WTC11 (cell line): Measurements from ENCODE around the gene CSKMT. TPM values are rescaled to one million over a fixed set of nuclear protein-coding genes. Genes with fewer than 3 reads are reported as not detected.
A peak's percentile ranks its signal among the peaks of the same experiment; 100 is the strongest.

Source experiments
- ATAC-seq: fragments of 200-7000 bp; cut with Tn5 transposase; 2 replicates; pipeline ENCODE4 v1.10.0; 2021; ENCODE audit warnings: mild to moderate bottlenecking, moderate library complexity
- CTCF ChIA-PET: fragments of 300-600 bp; sonication (Branson Sonifier 250); formaldehyde crosslinking; loops from one replicate; lab custom pipeline; 2021; ENCODE audit warnings: antibody characterized with exemption; lab: Charles Lee
- POLR2A ChIA-PET: fragments of 350-600 bp; sonication (Branson Sonifier 250); formaldehyde crosslinking; loops from one replicate; lab custom pipeline; 2021; ENCODE audit warnings: antibody characterized with exemption; lab: Charles Lee
- DNase-seq: peaks from one replicate; pipeline ENCODE4 v3.0.0; 2021; ENCODE audit warnings: low spot score
- H3K27ac Mint-ChIP-seq: 2 replicates; pipeline ENCODE4 v1.8.0; 2021; ENCODE audit warnings: mixed read lengths
- H3K27me3 Mint-ChIP-seq: 2 replicates; pipeline ENCODE4 v1.8.0; 2021; ENCODE audit warnings: low read depth, mild to moderate bottlenecking, moderate library complexity, mixed read lengths
- H3K36me3 Mint-ChIP-seq: 2 replicates; pipeline ENCODE4 v1.8.0; 2021; ENCODE audit warnings: mixed read lengths
- H3K4me1 Mint-ChIP-seq: 2 replicates; pipeline ENCODE4 v1.8.0; 2022; ENCODE audit warnings: mixed read lengths
- H3K4me3 Mint-ChIP-seq: 2 replicates; pipeline ENCODE4 v1.8.0; 2021; ENCODE audit warnings: mild to moderate bottlenecking, moderate library complexity, mixed read lengths
- H3K9me3 Mint-ChIP-seq: 2 replicates; pipeline ENCODE4 v1.8.0; 2021; ENCODE audit warnings: mixed read lengths
- AFF4 ChIP-seq: sonication (generic); formaldehyde crosslinking; IDR thresholded peaks from 2 replicates; pipeline ENCODE4 v1.8.1; 2023; ENCODE audit warnings: mild to moderate bottlenecking, missing genetic modification reagents, borderline replicate concordance
- ATF1 ChIP-seq: sonication (generic); formaldehyde crosslinking; IDR thresholded peaks from 2 replicates; pipeline ENCODE4 v1.8.1; 2023; ENCODE audit warnings: mild to moderate bottlenecking, moderate library complexity, missing genetic modification reagents
- ATF2 ChIP-seq: sonication (generic); formaldehyde crosslinking; IDR thresholded peaks from 2 replicates; pipeline ENCODE4 v1.8.1; 2022; ENCODE audit warnings: low read depth, missing genetic modification reagents, borderline replicate concordance
- CBFB ChIP-seq: sonication (generic); formaldehyde crosslinking; IDR thresholded peaks from 2 replicates; pipeline ENCODE4 v1.8.1; 2022; ENCODE audit warnings: mild to moderate bottlenecking, low read depth, missing genetic modification reagents
- CDX4 ChIP-seq: fragments of 250-450 bp; sonication (Bioruptor Pico); IDR thresholded peaks from 2 replicates; pipeline ENCODE4 v1.9.0; 2021; ENCODE audit warnings: moderate library complexity, mild to moderate bottlenecking, inconsistent platforms, borderline replicate concordance
- CREB1 ChIP-seq: sonication (generic); formaldehyde crosslinking; IDR thresholded peaks from 2 replicates; pipeline ENCODE4 v1.8.0; 2023; ENCODE audit warnings: mild to moderate bottlenecking, missing genetic modification reagents
- CTCF ChIP-seq: fragments of 200-600 bp; IDR thresholded peaks from 2 replicates; pipeline ENCODE4 v1.8.0; 2022; ENCODE audit warnings: antibody characterized with exemption
- E2F5 ChIP-seq: sonication (generic); formaldehyde crosslinking; IDR thresholded peaks from 2 replicates; pipeline ENCODE4 v1.8.1; 2022; ENCODE audit warnings: mild to moderate bottlenecking, moderate library complexity, missing genetic modification reagents
- FOXJ3 ChIP-seq: sonication (generic); formaldehyde crosslinking; IDR thresholded peaks from 2 replicates; pipeline ENCODE4 v1.9.0; 2021; ENCODE audit warnings: missing genetic modification reagents, mild to moderate bottlenecking, borderline replicate concordance
- FOXP1 ChIP-seq: sonication (generic); formaldehyde crosslinking; IDR thresholded peaks from 2 replicates; pipeline ENCODE4 v1.8.0; 2022; ENCODE audit warnings: missing genetic modification reagents, mild to moderate bottlenecking, moderate library complexity, borderline replicate concordance
- GTF2I ChIP-seq: fragments of 250-450 bp; sonication (Bioruptor Pico); conservative IDR thresholded peaks from 2 replicates; pipeline ENCODE4 v1.4.0; 2021; ENCODE audit warnings: mild to moderate bottlenecking
- IRF1 ChIP-seq: sonication (generic); formaldehyde crosslinking; IDR thresholded peaks from 2 replicates; pipeline ENCODE4 v1.8.0; 2023; ENCODE audit warnings: missing genetic modification reagents
- NR2C2 ChIP-seq: sonication (generic); formaldehyde crosslinking; IDR thresholded peaks from 2 replicates; pipeline ENCODE4 v1.8.0; 2022; ENCODE audit warnings: mild to moderate bottlenecking, missing genetic modification reagents
- TCF7 ChIP-seq: sonication (generic); formaldehyde crosslinking; IDR thresholded peaks from 2 replicates; pipeline ENCODE4 v1.8.0; 2022; ENCODE audit warnings: mild to moderate bottlenecking, low read depth, missing genetic modification reagents, moderate library complexity
- TEAD1 ChIP-seq: sonication (generic); formaldehyde crosslinking; IDR thresholded peaks from 2 replicates; pipeline ENCODE4 v1.8.0; 2022; ENCODE audit warnings: mild to moderate bottlenecking, missing genetic modification reagents
- USF2 ChIP-seq: sonication (generic); formaldehyde crosslinking; IDR thresholded peaks from 2 replicates; pipeline ENCODE4 v1.8.1; 2023; ENCODE audit warnings: mild to moderate bottlenecking, missing genetic modification reagents, moderate library complexity
- ZNF121 ChIP-seq: sonication (generic); formaldehyde crosslinking; IDR thresholded peaks from 2 replicates; pipeline ENCODE4 v1.8.0; 2023; ENCODE audit warnings: missing genetic modification reagents
- ZNF263 ChIP-seq: sonication (generic); formaldehyde crosslinking; IDR thresholded peaks from 2 replicates; pipeline ENCODE4 v1.8.1; 2022; ENCODE audit warnings: low read depth, mild to moderate bottlenecking, moderate library complexity, missing genetic modification reagents
- ZNF532 ChIP-seq: fragments of 250-450 bp; sonication (Bioruptor Pico); IDR thresholded peaks from 2 replicates; pipeline ENCODE4 v1.9.0; 2021; ENCODE audit warnings: mild to moderate bottlenecking, borderline replicate concordance
- ZNF671 ChIP-seq: fragments of 250-450 bp; sonication (Bioruptor Pico); IDR thresholded peaks from 2 replicates; pipeline ENCODE4 v1.8.0; 2021; ENCODE audit warnings: mild to moderate bottlenecking
- total RNA-seq: library from RNA; stranded (reverse); gene quantifications from 3 replicates; pipeline ENCODE4 v1.2.3, GENCODE V29; 2021

Gene CSKMT
- total RNA-seq, 1 experiment from 2014 or later, result 75.6 TPM

- H3K27me3 Mint-ChIP-seq, result no peaks in the 10 kb centered on the region
- peak overlapping the region; percentile 23; the same call in 1 of the 2 replicates for H3K27ac Mint-ChIP-seq
- H3K4me1 Mint-ChIP-seq, result peaks cover 48% of the 10 kb centered on the region
- H3K36me3 Mint-ChIP-seq, result peaks cover 60% of the 10 kb centered on the region
- POLR2A ChIA-PET, result no interaction called here
- ATAC-seq (no peak), DNase-seq (no peak)
- no peaks in the 10 kb centered on the region for H3K9me3 Mint-ChIP-seq
- no peak overlapping the region for H3K4me3 Mint-ChIP-seq
- TF ChIP-seq FOXJ3 (CRISPR knock-in tag), result no peak
- no peak for TF ChIP-seq CREB1 (CRISPR knock-in tag)
- no peak for TF ChIP-seq ZNF532 (CRISPR knock-in tag)
- CTCF ChIA-PET, result no interaction called here
Observed at GRCh38 chr11:62712276-62712812, 47.2 kb downstream of the CSKMT start.

GRCh38 chr11:62712861-62713260, 47.7 kb downstream of the CSKMT start:
- Mint-ChIP-seq H3K27me3 (no peaks in the 10 kb centered on the region), H3K27ac (no peak overlapping the region), H3K4me1 (peaks cover 44% of the 10 kb centered on the region), H3K4me3 (no peak overlapping the region), H3K9me3 (no peaks in the 10 kb centered on the region), H3K36me3 (peaks cover 65% of the 10 kb centered on the region)
- TF ChIP-seq TCF7 (CRISPR knock-in tag), result no peak
- TF ChIP-seq ZNF263 (CRISPR knock-in tag), result no peak
- TF ChIP-seq E2F5, result no peak
- no peak for TF ChIP-seq TEAD1 (CRISPR knock-in tag)
- TF ChIP-seq CTCF, result no peak
- no peak for TF ChIP-seq ATF1 (CRISPR knock-in tag)
- TF ChIP-seq ATF2 (CRISPR knock-in tag), result no peak
- TF ChIP-seq CBFB, result no peak
- no peak for TF ChIP-seq ZNF121 (CRISPR knock-in tag)
- no peak for TF ChIP-seq GTF2I
- no peak for TF ChIP-seq CDX4 (CRISPR knock-in tag)
- no peak for TF ChIP-seq AFF4 (CRISPR knock-in tag)
- TF ChIP-seq USF2 (CRISPR knock-in tag), result no peak
- no peak for TF ChIP-seq ZNF671 (CRISPR knock-in tag)
- TF ChIP-seq NR2C2 (CRISPR knock-in tag), result no peak
- no peak for TF ChIP-seq IRF1
- TF ChIP-seq FOXP1 (CRISPR knock-in tag), result no peak
- ATAC-seq (no peak), DNase-seq (no peak)
- POLR2A ChIA-PET, result no interaction called here
- CTCF ChIA-PET, result interaction anchor here (1.0 kb wide), 1 partner anchor 14 kb away, joined by 3 read pairs; the partner anchor contains the start of gene HNRNPUL2
